ENCODE measurements around the gene ZNF234.

- TF ChIP-seq CTCF (IDR thresholded peaks at IDR 0.05; ENCODE audit: poor library complexity, severe bottlenecking) (no peak), EZH2 (IDR thresholded peaks at IDR 0.05; ENCODE audit: borderline replicate concordance, insufficient read depth, low read length, poor library complexity, severe bottlenecking) (no peak), SMC3 (conservative IDR thresholded peaks at IDR 0.05; ENCODE audit: poor library complexity) (no peak), EP300 (conservative IDR thresholded peaks at IDR 0.05; ENCODE audit: poor library complexity, severe bottlenecking) (no peak), POLR2AphosphoS5 (IDR thresholded peaks at IDR 0.05) (no peak), MXI1 (conservative IDR thresholded peaks at IDR 0.05; ENCODE audit: poor library complexity, severe bottlenecking) (no peak), REST (IDR thresholded peaks at IDR 0.05; ENCODE audit: borderline replicate concordance) (no peak)
Measured at GRCh38 chr19:44149776-44150175, 8.4 kb downstream of the ZNF234 start.

Measured in neural cell (in vitro differentiated cells).